Gastrocnemius medialis (tissue), 4 donors: ENCODE measurements around the gene C2CD4D.

Source experiments
- POLR2A ChIP-seq, 2 donors: fragments of 450-650 bp; IDR thresholded peaks; one replicate each; pipeline ENCODE4 v1.6.1; 2017; ENCODE audit warnings: antibody characterized with exemption in 2 of 2, mild to moderate bottlenecking in 2 of 2, moderate library complexity in 2 of 2
- TF ChIP-seq, protein P1 (sequence below), 5 experiments: fragments of 450-650 bp in 3 of 5; fragments of 200-600 bp in 2 of 5; sonication (generic) in 2 of 5; IDR thresholded peaks in 4 of 5; conservative IDR thresholded peaks in 1 of 5; 1 replicate in 4 of 5; 2 replicates in 1 of 5; pipeline ENCODE4 v1.5.1; 2016 to 2019; ENCODE audit warnings: antibody characterized with exemption in 5 of 5, mild to moderate bottlenecking in 3 of 5, moderate library complexity in 3 of 5

- TF ChIP-seq, protein P1, sequence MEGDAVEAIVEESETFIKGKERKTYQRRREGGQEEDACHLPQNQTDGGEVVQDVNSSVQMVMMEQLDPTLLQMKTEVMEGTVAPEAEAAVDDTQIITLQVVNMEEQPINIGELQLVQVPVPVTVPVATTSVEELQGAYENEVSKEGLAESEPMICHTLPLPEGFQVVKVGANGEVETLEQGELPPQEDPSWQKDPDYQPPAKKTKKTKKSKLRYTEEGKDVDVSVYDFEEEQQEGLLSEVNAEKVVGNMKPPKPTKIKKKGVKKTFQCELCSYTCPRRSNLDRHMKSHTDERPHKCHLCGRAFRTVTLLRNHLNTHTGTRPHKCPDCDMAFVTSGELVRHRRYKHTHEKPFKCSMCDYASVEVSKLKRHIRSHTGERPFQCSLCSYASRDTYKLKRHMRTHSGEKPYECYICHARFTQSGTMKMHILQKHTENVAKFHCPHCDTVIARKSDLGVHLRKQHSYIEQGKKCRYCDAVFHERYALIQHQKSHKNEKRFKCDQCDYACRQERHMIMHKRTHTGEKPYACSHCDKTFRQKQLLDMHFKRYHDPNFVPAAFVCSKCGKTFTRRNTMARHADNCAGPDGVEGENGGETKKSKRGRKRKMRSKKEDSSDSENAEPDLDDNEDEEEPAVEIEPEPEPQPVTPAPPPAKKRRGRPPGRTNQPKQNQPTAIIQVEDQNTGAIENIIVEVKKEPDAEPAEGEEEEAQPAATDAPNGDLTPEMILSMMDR (IDR thresholded peaks at IDR 0.05 in 4 of 5, conservative IDR thresholded peaks at IDR 0.05 in 1 of 5), result no peak
- no peak for TF ChIP-seq POLR2A (IDR thresholded peaks at IDR 0.05)
These were observed 7.1 kb upstream of the C2CD4D start for GRCh38 chr1:151846686-151847237.
